HCT116 (cell line): ENCODE results near the gene CD300C.

Source experiments
- EZH2 ChIP-seq: fragments of 200-600 bp; sonication (generic); IDR thresholded peaks from 2 replicates; pipeline ENCODE4 v1.6.1; 2017; ENCODE audit warnings: antibody characterized with exemption, mixed run types
- EZH2phosphoT487 ChIP-seq: fragments of 200-600 bp; IDR thresholded peaks from 2 replicates; pipeline ENCODE4 v1.6.1; 2018; ENCODE audit warnings: antibody characterized with exemption, borderline replicate concordance
- JUND ChIP-seq: IDR thresholded peaks from 2 replicates; pipeline ENCODE4 v1.6.1; 2012
- POLR2A ChIP-seq: IDR thresholded peaks from 2 replicates; pipeline ENCODE4 v1.7.0; 2011; ENCODE audit warnings: borderline replicate concordance; ENCODE audit not compliant: insufficient read depth, insufficient read length; ENCODE audit errors: extremely low read depth
- POLR2AphosphoS5 ChIP-seq: IDR thresholded peaks from 2 replicates; pipeline ENCODE4 v1.6.1; 2011; ENCODE audit warnings: mild to moderate bottlenecking, low read depth, low read length, moderate library complexity
- SP1 ChIP-seq: IDR thresholded peaks from 2 replicates; pipeline ENCODE4 v1.6.1; 2012; ENCODE audit warnings: low read depth
- TCF7L2 ChIP-seq: IDR thresholded peaks from 2 replicates; pipeline ENCODE4 v1.7.0; 2011; ENCODE audit warnings: borderline replicate concordance, inconsistent platforms; ENCODE audit not compliant: insufficient read depth, insufficient read length; ENCODE audit errors: extremely low read depth
- YY1 ChIP-seq: IDR thresholded peaks from 2 replicates; pipeline ENCODE4 v1.6.1; 2011; ENCODE audit warnings: low read length, low read depth, moderate library complexity, mild to moderate bottlenecking; ENCODE audit not compliant: insufficient replicate concordance; ENCODE audit errors: extremely low read depth
- TF ChIP-seq, protein P1 (sequence below): IDR thresholded peaks from 2 replicates; pipeline ENCODE4 v1.6.1; 2012; ENCODE audit warnings: low read depth
- TF ChIP-seq, protein P2 (sequence below): IDR thresholded peaks from 2 replicates; pipeline ENCODE4 v1.6.1; 2012
- TF ChIP-seq, protein P3 (sequence below), 3 experiments: fragments of 200-600 bp in 1 of 3; sonication (generic) in 1 of 3; IDR thresholded peaks in 2 of 3; conservative IDR thresholded peaks in 1 of 3; 2 replicates each; pipeline ENCODE4 v1.5.1; 2012 to 2017; ENCODE audit warnings: low read depth in 2 of 3, low read length in 2 of 3, antibody characterized with exemption in 1 of 3, borderline replicate concordance in 1 of 3, control low read depth in 1 of 3, mild to moderate bottlenecking in 1 of 3, mixed read lengths in 1 of 3, mixed run types in 1 of 3, moderate library complexity in 1 of 3; ENCODE audit not compliant: insufficient read depth in 1 of 3

DNA sequence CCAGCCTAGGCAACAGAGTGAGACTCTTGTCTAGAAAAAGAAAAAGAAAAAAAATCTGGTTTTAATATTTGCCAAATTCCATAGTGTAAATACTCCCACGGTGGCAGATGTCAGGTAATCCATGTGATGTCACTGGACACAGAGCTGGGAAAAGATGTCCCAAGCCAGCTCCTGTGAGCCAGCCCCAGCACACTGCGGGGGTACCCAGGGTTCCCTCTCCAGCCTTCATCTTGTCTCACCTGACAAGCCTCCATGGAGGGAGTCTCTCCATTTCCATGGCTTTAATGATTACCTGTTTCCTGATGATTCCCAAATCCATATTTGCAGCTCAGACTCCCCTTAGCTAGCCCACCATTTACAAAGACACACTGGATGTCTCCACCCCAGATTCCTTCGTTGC lies 19.2 kb downstream of the CD300C start:
- TF ChIP-seq, protein P1, sequence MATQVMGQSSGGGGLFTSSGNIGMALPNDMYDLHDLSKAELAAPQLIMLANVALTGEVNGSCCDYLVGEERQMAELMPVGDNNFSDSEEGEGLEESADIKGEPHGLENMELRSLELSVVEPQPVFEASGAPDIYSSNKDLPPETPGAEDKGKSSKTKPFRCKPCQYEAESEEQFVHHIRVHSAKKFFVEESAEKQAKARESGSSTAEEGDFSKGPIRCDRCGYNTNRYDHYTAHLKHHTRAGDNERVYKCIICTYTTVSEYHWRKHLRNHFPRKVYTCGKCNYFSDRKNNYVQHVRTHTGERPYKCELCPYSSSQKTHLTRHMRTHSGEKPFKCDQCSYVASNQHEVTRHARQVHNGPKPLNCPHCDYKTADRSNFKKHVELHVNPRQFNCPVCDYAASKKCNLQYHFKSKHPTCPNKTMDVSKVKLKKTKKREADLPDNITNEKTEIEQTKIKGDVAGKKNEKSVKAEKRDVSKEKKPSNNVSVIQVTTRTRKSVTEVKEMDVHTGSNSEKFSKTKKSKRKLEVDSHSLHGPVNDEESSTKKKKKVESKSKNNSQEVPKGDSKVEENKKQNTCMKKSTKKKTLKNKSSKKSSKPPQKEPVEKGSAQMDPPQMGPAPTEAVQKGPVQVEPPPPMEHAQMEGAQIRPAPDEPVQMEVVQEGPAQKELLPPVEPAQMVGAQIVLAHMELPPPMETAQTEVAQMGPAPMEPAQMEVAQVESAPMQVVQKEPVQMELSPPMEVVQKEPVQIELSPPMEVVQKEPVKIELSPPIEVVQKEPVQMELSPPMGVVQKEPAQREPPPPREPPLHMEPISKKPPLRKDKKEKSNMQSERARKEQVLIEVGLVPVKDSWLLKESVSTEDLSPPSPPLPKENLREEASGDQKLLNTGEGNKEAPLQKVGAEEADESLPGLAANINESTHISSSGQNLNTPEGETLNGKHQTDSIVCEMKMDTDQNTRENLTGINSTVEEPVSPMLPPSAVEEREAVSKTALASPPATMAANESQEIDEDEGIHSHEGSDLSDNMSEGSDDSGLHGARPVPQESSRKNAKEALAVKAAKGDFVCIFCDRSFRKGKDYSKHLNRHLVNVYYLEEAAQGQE: no peak
- TF ChIP-seq TCF7L2 (no peak), YY1 (no peak), POLR2AphosphoS5 (no peak), SP1 (no peak), EZH2phosphoT487 (no peak), EZH2 (no peak), POLR2A (no peak), JUND (no peak)
- TF ChIP-seq, protein P2, sequence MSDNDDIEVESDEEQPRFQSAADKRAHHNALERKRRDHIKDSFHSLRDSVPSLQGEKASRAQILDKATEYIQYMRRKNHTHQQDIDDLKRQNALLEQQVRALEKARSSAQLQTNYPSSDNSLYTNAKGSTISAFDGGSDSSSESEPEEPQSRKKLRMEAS: no peak
- TF ChIP-seq, protein P3, sequence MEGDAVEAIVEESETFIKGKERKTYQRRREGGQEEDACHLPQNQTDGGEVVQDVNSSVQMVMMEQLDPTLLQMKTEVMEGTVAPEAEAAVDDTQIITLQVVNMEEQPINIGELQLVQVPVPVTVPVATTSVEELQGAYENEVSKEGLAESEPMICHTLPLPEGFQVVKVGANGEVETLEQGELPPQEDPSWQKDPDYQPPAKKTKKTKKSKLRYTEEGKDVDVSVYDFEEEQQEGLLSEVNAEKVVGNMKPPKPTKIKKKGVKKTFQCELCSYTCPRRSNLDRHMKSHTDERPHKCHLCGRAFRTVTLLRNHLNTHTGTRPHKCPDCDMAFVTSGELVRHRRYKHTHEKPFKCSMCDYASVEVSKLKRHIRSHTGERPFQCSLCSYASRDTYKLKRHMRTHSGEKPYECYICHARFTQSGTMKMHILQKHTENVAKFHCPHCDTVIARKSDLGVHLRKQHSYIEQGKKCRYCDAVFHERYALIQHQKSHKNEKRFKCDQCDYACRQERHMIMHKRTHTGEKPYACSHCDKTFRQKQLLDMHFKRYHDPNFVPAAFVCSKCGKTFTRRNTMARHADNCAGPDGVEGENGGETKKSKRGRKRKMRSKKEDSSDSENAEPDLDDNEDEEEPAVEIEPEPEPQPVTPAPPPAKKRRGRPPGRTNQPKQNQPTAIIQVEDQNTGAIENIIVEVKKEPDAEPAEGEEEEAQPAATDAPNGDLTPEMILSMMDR (IDR thresholded peaks at IDR 0.05 in 2 of 3, conservative IDR thresholded peaks at IDR 0.05 in 1 of 3; ENCODE audit: borderline replicate concordance in 1 of 3, insufficient read depth in 1 of 3, low read depth in 2 of 3, low read length in 2 of 3): no peak
